ENCODE data around the gene CD7. TPM values are rescaled to one million over a fixed set of nuclear protein-coding genes. Genes with fewer than 3 reads are reported as not detected.
A peak's percentile ranks its signal among the peaks of the same experiment; 100 is the strongest.

CD7 gene
- total and polyA plus RNA-seq, 7 donors, result 0.60 to 38.3 (median 4.3) TPM; not detected in 2

- Histone ChIP-seq H3K36me3 (no peaks in the 10 kb centered on the region), H3K4me1 (peaks cover 0 to 53% (median 48%) of the 10 kb centered on the region in 4 donors), H3K27me3 (no peaks in the 10 kb centered on the region), H3K9me3 (no peaks in the 10 kb centered on the region), H3K27ac (peak overlapping the region in 1 of 4 donors; percentile 83), H3K4me3 (no peak overlapping the region)
- 11 to 43% methylated on average over 28 of the region's 28 CpGs for WGBS, 2 donors
- intact Hi-C loops (cut with DNase I), result loop anchor here (5.0 to 10.0 kb wide), 2 partner anchors 33 to 264 kb away; no protein-coding TSS in a partner anchor
- TF ChIP-seq POLR2A (IDR thresholded peaks at IDR 0.05), result no peak
- no peak for TF ChIP-seq POLR2AphosphoS5 (IDR thresholded peaks at IDR 0.05)
- no peak for TF ChIP-seq EP300 (IDR thresholded peaks at IDR 0.05)
- TF ChIP-seq, protein P1, sequence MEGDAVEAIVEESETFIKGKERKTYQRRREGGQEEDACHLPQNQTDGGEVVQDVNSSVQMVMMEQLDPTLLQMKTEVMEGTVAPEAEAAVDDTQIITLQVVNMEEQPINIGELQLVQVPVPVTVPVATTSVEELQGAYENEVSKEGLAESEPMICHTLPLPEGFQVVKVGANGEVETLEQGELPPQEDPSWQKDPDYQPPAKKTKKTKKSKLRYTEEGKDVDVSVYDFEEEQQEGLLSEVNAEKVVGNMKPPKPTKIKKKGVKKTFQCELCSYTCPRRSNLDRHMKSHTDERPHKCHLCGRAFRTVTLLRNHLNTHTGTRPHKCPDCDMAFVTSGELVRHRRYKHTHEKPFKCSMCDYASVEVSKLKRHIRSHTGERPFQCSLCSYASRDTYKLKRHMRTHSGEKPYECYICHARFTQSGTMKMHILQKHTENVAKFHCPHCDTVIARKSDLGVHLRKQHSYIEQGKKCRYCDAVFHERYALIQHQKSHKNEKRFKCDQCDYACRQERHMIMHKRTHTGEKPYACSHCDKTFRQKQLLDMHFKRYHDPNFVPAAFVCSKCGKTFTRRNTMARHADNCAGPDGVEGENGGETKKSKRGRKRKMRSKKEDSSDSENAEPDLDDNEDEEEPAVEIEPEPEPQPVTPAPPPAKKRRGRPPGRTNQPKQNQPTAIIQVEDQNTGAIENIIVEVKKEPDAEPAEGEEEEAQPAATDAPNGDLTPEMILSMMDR (IDR thresholded peaks at IDR 0.05), result no peak
- no peak for DNase-seq
These were observed 13.2 kb upstream of the CD7 start for GRCh38 chr17:82330322-82331239.

- Histone ChIP-seq H3K36me3 (peaks cover 0 to 5% (median 0%) of the 10 kb centered on the region in 4 donors), H3K27ac (peak overlapping the region in 1 of 4 donors; percentile 83), H3K4me3 (no peak overlapping the region), H3K27me3 (no peaks in the 10 kb centered on the region), H3K9me3 (no peaks in the 10 kb centered on the region), H3K4me1 (peaks cover 0 to 45% (median 40%) of the 10 kb centered on the region in 4 donors)
- intact Hi-C loops (cut with DNase I), result loop anchor here (5.0 to 10.0 kb wide), 2 partner anchors 33 to 265 kb away; no protein-coding TSS in a partner anchor
- TF ChIP-seq POLR2A (IDR thresholded peaks at IDR 0.05) (no peak), EP300 (IDR thresholded peaks at IDR 0.05) (no peak), POLR2AphosphoS5 (IDR thresholded peaks at IDR 0.05) (no peak)
- TF ChIP-seq, protein P1 (IDR thresholded peaks at IDR 0.05), result no peak
- DNase-seq, result no peak
- WGBS, 2 donors, result 53 to 79% methylated on average over 19 of the region's 19 CpGs
These were observed 12.4 kb upstream of the CD7 start for GRCh38 chr17:82329683-82330321.

GRCh38 chr17:82328994-82329507 is 11.6 kb upstream of the CD7 start:
- Histone ChIP-seq H3K4me1 (peaks cover 0 to 38% (median 33%) of the 10 kb centered on the region in 4 donors), H3K9me3 (no peaks in the 10 kb centered on the region), H3K36me3 (peaks cover 0 to 5% (median 0%) of the 10 kb centered on the region in 4 donors), H3K27me3 (no peaks in the 10 kb centered on the region), H3K4me3 (no peak overlapping the region), H3K27ac (no peak overlapping the region)
- 50 to 83% methylated on average over 15 of the region's 15 CpGs for WGBS, 2 donors
- intact Hi-C loops (cut with DNase I), result no loop called here
- no peak for DNase-seq
- TF ChIP-seq POLR2AphosphoS5 (IDR thresholded peaks at IDR 0.05) (no peak), POLR2A (IDR thresholded peaks at IDR 0.05) (no peak), EP300 (IDR thresholded peaks at IDR 0.05) (no peak)
- TF ChIP-seq, protein P1 (IDR thresholded peaks at IDR 0.05), result no peak

- no peak for DNase-seq
- peaks cover 0 to 5% (median 0%) of the 10 kb centered on the region in 4 donors for H3K36me3 ChIP-seq
- no peak for TF ChIP-seq POLR2A (IDR thresholded peaks at IDR 0.05)
- TF ChIP-seq POLR2AphosphoS5 (IDR thresholded peaks at IDR 0.05), result no peak
- no peak for TF ChIP-seq EP300 (IDR thresholded peaks at IDR 0.05)
- TF ChIP-seq, protein P1 (IDR thresholded peaks at IDR 0.05), result no peak
- 14 to 66% methylated on average over 28 of the region's 28 CpGs for WGBS, 2 donors
- H3K27me3 ChIP-seq, result no peaks in the 10 kb centered on the region
- H3K4me3 ChIP-seq, result no peak overlapping the region
- H3K9me3 ChIP-seq, result no peaks in the 10 kb centered on the region
- H3K4me1 ChIP-seq, result peaks cover 0 to 33% (median 28%) of the 10 kb centered on the region in 4 donors
- intact Hi-C loops (cut with DNase I), result no loop called here
- H3K27ac ChIP-seq, result peak overlapping the region in 1 of 4 donors; percentile 0
These were observed 11.0 kb upstream of the CD7 start for GRCh38 chr17:82328141-82328993.
